ENCODE measurements around the gene MEGF11.

GRCh38 chr15:66132251-66132816 lies 121.2 kb downstream of the MEGF11 start:
- no peak for TF ChIP-seq GATA3 (IDR thresholded peaks at IDR 0.05; ENCODE audit: low read depth, low read length)
- TF ChIP-seq GATA2 (IDR thresholded peaks at IDR 0.05; ENCODE audit: low read depth, low read length): no peak
